IPS-18c (cell line): ENCODE measurements around the gene RIPK1.
"Not testable (repeated sequence)": the region's sequence is repeated elsewhere in the genome, so short reads cannot be mapped to it uniquely, and the experiment has no call there.

Experiments used
- H3K4me3 ChIP-seq: 2 replicates; pipeline ENCODE4 v1.7.0; 2013; ENCODE audit warnings: low read depth, mild to moderate bottlenecking, low read length, moderate library complexity; ENCODE audit not compliant: insufficient read depth
- H3K9me3 ChIP-seq: one replicate; pipeline ENCODE4 v1.6.1; 2013; ENCODE audit warnings: mild to moderate bottlenecking, low read length, moderate library complexity; ENCODE audit not compliant: control insufficient read depth, insufficient read depth

The RIPK1 gene

GRCh38 chr6:3071568-3071967, 3.3 kb downstream of the RIPK1 start:
- Histone ChIP-seq H3K9me3 (peaks cover 3% of the 10 kb centered on the region), H3K4me3 (no peak overlapping the region)

- Histone ChIP-seq H3K4me3 (no peak overlapping the region), H3K9me3 (peaks cover 3% of the 10 kb centered on the region)
Measured at GRCh38 chr6:3072798-3073197, 4.5 kb downstream of the RIPK1 start.

- H3K4me3 ChIP-seq = no peak overlapping the region
Measured at GRCh38 chr6:3073382-3073781, 5.1 kb downstream of the RIPK1 start.

GRCh38 chr6:3075772-3076113, 7.4 kb downstream of the RIPK1 start:
- H3K9me3 ChIP-seq = no peaks in the 10 kb centered on the region

More at GRCh38 chr6:3073382-3073781, 5.1 kb downstream of the RIPK1 start:
- no peaks in the 10 kb centered on the region for H3K9me3 ChIP-seq

GRCh38 chr6:3076320-3076719, 8.0 kb downstream of the RIPK1 start:
- Histone ChIP-seq H3K4me3 (no peak overlapping the region), H3K9me3 (no peaks in the 10 kb centered on the region)

More at GRCh38 chr6:3075772-3076113, 7.4 kb downstream of the RIPK1 start:
- H3K4me3 ChIP-seq = no peak overlapping the region

GRCh38 chr6:3077430-3077829, 9.1 kb downstream of the RIPK1 start:
- Histone ChIP-seq H3K4me3 (no peak overlapping the region), H3K9me3 (peaks cover 3% of the 10 kb centered on the region)

GRCh38 chr6:3078952-3079351, 10.7 kb downstream of the RIPK1 start:
- H3K9me3 ChIP-seq, H3K4me3 ChIP-seq: not testable (repeated sequence)

- no peak overlapping the region for H3K4me3 ChIP-seq
- peaks cover 3% of the 10 kb centered on the region for H3K9me3 ChIP-seq
Measured at GRCh38 chr6:3079682-3080081, 11.4 kb downstream of the RIPK1 start.

GRCh38 chr6:3081960-3082359, 13.7 kb downstream of the RIPK1 start:
- Histone ChIP-seq H3K9me3 (peaks cover 14% of the 10 kb centered on the region), H3K4me3 (no peak overlapping the region)

- peaks cover 40% of the 10 kb centered on the region for H3K9me3 ChIP-seq
Measured at GRCh38 chr6:3085074-3085473, 16.8 kb downstream of the RIPK1 start.

GRCh38 chr6:3086282-3086946, 18.1 kb downstream of the RIPK1 start:
- Histone ChIP-seq H3K9me3 (peaks cover 47% of the 10 kb centered on the region), H3K4me3 (no peak overlapping the region)

More at GRCh38 chr6:3085074-3085473, 16.8 kb downstream of the RIPK1 start:
- H3K4me3 ChIP-seq = no peak overlapping the region

- H3K9me3 ChIP-seq = peaks cover 44% of the 10 kb centered on the region
- H3K4me3 ChIP-seq = peak overlapping the region; percentile 22; the same call in 1 of the 2 replicates
Measured at GRCh38 chr6:3088446-3088845, 20.2 kb downstream of the RIPK1 start.

GRCh38 chr6:3088968-3089367, 20.7 kb downstream of the RIPK1 start:
- Histone ChIP-seq H3K4me3 (peak overlapping the region; percentile 22; the same call in 1 of the 2 replicates), H3K9me3 (peaks cover 46% of the 10 kb centered on the region)

GRCh38 chr6:3090013-3090412, 21.7 kb downstream of the RIPK1 start:
- no peak overlapping the region; the same call in 1 of the 2 replicates for H3K4me3 ChIP-seq
- H3K9me3 ChIP-seq = peaks cover 53% of the 10 kb centered on the region

- Histone ChIP-seq H3K4me3 (no peak overlapping the region), H3K9me3 (peaks cover 18% of the 10 kb centered on the region)
Measured at GRCh38 chr6:3094815-3095214, 26.5 kb downstream of the RIPK1 start.

- H3K9me3 ChIP-seq = no peaks in the 10 kb centered on the region
- H3K4me3 ChIP-seq = no peak overlapping the region
Measured at GRCh38 chr6:3102875-3103274, 34.6 kb downstream of the RIPK1 start.

- no peak overlapping the region for H3K4me3 ChIP-seq
Measured at GRCh38 chr6:3108746-3109414, 40.6 kb downstream of the RIPK1 start.

GRCh38 chr6:3109761-3110160, 41.5 kb downstream of the RIPK1 start:
- Histone ChIP-seq H3K9me3 (no peaks in the 10 kb centered on the region), H3K4me3 (no peak overlapping the region)

More at GRCh38 chr6:3108746-3109414, 40.6 kb downstream of the RIPK1 start:
- no peaks in the 10 kb centered on the region for H3K9me3 ChIP-seq
